Activated CD4-positive, alpha-beta T cell treated with anti-CD3 and anti-CD28 coated beads, Interleukin-10, Interleukin-2, amounts not matched to agents 100 ng/mL and 50 ng/mL, durations not matched to agents 16 hours and 8 hours (primary cell): ENCODE measurements around the gene ALDH1L1.

ENCODE experiments used
- DNase-seq: peaks from one replicate; pipeline ENCODE4 v3.0.0-alpha.2; 2020

Gene ALDH1L1

DNA sequence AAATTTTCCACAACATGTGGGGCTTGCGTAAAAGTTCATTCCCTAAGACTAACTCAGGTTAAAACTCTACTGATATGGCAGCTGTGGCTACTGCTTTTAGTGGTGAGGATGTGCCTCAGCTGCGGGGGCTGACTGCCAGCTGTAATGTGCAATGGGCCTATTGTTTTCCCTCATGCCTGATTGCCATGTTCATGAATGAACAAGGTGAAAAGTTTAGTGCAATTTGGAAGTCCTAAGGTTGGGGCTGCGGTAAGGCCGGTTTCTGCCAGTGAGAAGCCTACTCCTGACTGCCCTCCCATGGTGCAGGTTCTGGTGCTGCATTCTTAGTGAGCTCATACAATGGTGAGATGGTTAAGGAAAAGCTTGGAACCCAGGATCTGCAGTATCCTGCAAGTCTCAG is 10.9 kb upstream of the ALDH1L1 start:
- no peak for DNase-seq

DNA sequence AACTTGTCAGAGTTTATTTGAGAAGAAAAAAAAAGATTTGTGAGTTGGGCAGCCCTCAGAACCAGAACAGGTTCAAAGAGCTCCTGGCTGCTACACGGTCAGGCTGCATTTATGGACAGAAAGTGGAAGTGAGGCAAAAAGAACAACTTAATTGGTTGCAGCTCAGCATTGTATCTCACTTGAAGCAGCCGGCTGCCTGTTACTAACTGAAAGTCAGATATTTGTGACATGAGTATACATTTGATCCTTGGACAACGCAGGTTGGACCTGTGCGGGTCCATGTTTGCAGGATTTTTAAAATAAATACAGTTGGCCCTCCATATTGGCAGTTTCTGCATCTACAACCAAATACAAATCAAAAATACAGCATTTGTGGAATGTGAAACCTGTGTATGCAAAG is 7.5 kb upstream of the ALDH1L1 start:
- DNase-seq, result no peak

DNA sequence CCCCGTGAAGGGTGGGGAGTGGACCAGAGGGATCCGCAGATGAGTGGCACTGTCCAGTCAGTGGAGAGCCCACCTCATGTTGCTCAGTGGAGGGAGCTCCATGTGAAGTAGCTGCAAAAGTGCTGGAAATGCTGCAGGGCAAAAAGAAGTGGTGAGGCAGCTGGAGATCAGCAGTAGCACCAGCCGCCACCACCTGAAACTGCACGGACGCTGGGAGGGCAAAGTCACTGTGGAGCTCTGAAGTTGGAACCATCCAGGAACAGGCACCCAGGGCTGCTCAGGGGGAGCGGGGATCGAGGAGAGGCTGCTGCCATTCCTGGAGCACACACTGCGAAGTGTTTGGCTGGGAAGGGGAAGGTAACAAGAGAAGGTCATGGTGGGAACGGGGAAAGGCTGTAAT is 6.4 kb upstream of the ALDH1L1 start:
- no peak for DNase-seq

DNA sequence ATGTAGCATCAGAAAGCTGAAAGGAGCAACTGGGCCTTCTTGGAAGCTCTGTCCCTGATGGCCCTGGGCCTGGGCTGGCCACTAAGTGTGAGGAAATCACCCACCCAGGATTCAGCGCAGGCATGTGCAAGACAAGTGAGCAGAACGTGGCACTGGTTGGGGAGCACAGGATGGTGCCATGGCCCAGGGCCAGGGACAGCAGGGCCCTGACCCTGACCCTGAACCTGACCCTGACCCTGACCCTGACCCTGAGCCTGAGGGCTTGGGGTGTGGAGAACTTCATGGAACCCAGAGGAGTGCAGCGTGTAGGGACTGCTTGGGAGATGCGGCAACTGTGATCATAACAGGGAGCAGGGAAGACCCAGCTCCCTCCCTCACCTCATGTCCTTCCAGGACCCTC is 5.9 kb upstream of the ALDH1L1 start:
- DNase-seq, result no peak

DNA sequence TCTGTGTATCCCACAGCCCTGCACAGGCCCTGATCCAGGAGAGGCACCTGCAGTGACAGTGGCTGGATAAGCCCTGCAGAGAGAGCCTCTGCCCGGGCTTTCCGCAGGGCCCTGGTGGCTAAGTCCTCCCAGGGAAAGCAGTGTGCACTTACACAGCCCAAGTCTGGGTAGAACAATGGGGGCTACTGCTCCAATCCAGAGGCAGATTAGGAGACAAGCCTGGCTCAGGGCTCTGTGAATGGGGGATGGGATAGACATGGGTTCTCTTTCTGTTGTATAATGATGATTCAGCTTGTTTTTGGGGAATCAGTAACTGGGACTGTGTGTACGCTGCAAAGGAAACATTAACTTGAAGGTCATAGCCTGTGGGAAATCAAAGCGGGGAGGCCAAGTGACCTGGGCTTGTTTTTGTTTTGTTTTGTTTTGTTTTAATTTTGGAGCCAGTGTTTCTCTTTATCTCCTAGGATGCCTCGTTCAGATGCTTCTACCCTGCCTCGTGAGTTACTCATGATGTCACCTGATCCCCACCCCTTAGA is 4.1 kb upstream of the ALDH1L1 start:
- DNase-seq, result no peak

DNA sequence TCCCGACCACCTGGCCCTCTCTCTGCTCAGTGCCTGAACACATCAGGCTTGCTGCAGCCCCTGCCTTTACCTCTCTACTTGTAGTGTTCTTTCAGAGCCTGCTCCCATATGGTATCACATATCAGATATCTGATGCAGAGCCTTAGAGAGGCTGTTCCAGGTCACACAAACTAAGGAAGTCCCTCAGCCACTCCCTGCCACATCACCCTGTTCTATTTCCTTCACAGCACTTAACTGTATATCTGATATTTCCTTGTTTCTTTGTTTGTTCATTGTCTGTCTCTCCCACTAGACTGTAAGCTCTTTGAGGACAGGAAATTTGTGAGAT is 976 bp upstream of the ALDH1L1 start:
- no peak for DNase-seq

DNA sequence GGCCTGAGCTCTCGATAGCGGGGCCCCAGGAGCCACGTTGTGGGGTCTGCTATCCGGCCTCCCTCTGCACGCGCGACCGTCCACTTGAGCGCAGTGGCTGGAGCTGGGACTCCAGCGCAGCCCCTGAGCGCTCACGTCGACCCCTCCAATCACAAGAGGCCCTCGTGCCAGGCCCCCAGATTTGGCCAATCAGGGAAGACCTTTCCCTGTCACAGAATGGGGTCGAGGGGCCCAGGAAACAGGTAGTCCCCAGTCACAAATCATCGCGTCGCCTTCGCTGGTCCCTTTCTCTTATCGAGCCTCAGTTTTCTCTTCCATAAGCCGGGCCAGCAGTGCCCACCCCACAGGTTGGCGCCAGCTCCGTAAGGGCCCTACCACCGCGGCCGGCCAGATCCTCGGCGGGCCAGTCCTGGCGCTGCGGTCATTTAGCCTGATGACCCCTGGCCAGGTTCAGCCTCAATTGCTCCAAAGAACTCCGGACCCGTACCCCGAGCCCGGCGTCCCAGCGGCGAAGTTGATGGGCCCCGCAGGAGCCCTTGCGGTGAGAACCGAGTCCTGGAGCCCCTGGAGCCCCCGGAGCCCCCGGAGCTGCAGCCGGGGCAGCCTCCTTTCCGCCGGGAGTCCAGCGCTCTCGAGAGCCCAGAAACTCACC is 435 bp downstream of the ALDH1L1 start:
- no peak for DNase-seq

DNA sequence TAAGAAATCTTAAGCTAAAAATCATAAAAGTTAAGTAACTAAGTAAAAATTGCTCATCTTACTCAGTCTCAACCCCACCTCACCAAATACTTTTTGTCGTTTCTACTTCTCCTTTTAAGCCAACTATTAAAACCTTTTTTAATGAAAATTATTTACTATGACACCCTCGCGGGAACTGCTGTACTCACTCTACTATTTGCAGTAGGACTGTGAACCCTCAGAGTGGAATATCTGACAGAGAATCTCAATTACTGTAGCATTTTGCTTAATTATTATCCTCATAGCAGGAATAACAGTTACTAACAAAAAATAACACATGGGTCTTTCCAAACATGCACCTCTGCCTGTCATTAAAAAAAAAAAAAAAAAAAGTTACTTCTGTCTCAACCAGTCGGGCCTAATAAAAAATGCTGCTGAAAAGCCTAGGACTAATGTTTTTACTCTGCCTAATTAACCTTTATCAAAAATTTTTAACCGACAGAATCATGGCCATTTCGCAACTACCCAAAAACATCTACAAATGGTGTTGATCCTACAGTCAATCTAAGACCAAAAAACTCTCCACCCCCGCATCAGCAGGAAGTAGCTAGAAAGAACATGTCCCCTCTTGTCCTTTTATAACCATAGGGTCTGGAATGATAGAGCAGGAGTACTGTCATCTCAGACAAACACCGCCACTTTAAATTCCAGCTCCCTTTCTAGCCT is 10.2 kb downstream of the ALDH1L1 start:
- no peak for DNase-seq

DNA sequence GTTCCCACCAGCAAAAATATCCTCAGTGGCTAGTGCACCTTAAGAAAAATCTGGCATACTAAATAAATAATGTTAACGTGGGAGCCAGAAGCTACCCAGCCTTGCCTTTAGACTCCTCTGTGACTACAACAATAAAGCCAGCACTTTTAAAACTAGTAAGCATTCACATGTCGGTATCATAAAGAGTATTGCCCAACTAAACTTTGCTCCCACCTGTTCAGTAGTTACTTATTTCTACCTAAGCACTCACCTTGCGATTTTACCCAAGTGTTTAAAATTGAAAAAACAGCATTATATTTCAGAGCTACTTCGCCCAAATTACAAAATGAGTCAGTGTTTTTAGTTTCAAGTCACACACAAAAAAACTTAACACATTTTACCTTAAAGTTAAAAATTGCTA is 12.8 kb downstream of the ALDH1L1 start:
- no peak for DNase-seq

DNA sequence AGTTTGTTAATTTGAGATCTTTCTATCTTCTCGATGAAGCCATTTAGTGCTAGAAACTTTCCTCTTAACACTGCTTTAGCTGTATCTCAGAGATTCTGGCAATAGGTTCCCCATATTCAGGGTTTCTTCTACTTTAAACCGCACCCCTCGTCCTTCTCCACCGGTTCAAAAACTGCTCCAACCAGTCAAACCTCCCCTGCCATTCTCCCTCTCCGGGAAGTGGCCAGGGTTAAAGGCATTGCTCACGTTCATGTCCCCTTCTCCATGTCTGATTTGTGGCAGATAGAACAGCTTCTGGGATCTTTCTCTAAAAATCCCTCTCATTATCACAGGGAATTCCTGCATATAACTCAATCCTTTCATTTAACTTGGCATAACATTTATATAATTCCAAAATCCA is 14.4 kb downstream of the ALDH1L1 start:
- DNase-seq, result no peak

DNA sequence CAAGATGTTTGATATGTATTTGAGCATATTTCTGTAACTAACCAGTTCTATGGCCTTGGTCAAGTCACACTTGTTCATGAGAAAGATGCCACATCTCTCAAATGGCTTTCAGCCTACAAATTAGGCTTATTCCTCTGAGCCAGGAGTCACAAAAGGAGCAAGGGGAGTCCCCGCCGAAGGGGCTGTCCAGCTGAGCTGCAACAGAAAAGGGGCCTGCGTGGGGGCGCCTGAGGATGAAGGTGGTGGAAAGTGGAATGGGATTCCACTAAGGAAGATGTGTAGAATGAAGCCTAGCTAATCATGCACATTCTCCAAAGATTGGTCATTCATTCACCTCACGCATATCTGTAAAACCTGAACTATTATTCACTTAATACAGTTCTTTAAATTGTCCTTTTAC is 19.1 kb downstream of the ALDH1L1 start:
- no peak for DNase-seq

DNA sequence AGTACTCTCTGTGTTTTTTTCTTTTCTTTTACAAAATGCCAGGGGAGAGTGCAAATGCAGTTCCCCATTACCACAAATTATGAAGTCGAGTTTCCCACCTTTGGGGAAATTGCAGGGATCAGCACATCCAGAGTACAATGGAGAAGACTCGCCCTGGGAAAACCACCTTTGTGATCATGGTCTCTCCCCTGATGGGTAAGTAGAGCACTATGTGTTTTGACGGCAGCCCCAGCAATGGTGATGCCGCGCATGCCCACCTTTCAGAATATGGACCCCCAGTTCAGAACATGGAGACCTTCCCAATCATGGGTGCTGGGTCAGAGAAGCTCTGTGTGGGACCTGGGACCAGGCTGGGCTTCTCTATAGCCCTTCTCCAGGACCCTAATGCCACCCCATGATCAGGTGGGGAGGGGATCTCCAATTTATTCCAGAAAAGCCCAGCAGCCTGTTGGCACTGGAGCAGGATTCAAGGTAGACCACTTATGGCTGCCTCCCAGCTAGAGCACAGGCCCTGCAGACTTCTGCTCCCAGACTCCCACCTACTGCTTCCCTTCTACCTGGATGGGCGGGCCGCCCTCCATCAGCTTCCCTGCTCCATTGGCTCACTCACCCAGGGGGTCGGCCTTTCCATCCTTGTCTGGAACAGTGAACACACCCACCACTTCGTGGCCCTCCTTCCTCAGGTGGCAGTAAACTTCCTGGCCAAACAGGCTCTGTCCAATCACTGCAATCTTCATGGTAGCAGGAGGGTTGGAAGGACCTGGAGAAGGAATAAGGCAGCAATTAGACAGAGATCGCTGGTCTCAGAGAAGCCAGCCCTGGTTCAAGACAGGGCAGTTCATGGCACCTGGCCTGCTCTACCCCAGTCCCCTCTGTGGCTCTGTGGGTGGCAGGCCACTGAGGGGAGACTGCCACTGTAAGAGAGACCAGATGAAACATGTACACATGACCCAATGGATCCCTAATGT is 19.9 kb downstream of the ALDH1L1 start:
- no peak for DNase-seq

DNA sequence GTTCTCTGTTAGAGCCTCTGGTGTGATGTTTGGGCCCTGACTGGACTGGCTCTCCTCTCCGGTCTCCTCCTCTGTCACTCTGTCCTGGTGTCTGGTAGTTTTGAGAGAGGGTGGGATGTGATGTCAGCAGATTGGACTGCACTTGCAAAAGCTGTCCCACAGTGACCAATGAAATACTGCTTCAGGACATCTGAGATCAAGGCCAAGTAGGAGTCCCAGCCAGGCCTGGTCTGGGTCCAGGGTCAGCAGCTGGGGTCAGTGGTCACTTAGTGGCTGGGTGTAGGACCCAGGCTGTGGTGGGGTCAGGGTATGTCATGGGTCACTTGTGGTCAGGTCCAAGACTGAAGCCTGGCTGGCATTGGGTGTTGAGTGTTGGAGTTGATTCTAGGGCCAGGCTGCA is 20.9 kb downstream of the ALDH1L1 start:
- no peak for DNase-seq

DNA sequence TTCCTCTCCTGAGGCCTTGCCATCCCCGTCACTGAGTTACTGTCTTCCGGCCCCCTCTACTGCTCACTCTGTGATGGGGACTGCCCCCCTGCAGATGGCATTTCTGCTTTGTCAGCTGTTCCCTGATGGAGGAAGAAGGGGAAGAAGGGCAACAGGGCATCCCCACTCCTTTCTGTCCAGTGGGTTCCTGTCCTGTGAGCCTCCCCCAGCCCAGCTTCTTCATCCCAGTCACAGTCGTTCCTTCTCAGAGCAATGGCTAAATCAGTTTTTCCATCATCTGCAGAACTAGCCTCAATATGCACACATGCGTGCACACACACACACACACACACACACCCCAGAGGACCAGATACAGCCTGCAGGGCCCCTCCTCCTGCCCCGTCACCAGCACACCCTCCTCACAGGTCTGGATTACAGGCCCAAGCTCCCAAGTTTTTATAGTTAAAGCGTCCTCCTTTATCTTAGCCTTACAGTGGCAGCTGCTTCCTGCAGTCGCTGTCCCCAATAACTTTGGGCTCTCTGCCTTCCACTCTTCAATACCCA is 21.4 kb downstream of the ALDH1L1 start:
- DNase-seq, result no peak

DNA sequence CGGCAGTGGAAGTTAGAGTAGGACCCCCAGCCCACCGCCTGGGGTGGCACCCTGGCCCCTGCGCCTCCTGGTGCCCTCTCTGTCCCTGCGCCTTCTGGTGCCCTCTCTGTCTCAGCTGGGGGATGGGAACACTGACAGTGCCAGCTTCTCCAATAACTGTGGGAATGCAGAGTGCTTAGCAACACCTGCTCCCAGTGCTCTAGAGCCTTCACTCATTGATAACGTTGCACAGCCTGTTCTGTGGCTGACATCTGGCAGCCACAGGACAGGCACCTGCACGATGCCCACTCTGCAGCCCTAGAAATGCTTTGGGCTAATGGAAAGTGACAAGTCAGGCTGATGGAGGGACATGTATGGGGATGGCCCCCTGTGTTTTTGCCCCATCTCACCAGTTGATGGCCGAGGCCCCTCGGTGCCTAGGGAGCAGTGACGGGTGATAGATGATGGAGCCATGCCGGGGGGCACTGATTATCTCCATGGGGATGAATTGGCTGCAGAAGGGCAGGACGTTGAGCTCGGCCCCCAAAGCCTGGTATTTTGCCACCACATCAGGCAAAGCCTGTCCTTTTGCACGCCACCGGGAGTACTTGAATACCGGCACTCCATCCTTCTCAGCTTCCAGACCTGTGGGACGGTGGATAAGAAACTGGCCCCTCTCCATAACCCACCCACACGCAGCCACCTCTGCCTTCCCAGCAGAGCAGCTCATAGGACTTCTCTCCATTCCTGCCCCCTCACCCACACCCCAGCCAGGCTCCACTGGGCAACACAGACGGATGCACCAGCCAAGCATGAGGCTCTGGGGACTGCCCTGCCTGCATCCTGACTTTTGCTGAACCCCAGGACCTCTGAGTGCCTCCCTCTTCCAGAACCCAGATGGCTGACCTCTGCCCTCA is 22.1 kb downstream of the ALDH1L1 start:
- no peak for DNase-seq

DNA sequence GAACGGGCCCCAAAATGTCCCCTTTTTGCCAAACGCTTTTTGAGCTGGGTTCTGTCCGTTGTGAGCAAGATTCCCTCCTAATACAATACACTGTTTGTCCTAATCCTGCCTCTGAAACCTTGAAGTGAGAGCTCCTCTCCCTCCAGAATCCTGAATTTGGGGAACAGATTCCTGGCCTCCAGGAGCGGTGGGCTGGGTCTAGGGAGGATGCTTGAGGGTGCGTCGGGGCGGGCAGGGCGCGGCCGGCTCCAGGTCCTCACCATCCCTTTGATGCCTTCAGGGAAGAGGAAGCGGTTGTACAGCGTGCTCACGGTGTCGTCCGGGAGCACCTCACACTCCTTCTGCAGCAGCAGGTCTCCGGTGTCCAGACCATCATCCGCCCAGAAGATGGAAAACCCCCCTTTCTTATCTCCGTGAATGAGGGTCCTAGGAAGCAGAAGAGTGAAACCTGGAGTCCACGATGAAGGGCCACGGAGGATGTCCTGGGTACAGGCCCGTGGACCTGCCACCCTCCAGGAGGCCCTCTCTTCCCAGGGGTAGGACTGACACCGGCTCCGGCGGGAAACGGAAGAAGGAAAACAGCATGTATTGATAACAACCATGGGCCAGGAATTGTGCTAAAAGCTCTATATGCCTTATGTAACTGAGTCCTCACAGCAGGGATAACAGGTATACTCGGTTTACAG is 23.2 kb downstream of the ALDH1L1 start:
- DNase-seq, result no peak

DNA sequence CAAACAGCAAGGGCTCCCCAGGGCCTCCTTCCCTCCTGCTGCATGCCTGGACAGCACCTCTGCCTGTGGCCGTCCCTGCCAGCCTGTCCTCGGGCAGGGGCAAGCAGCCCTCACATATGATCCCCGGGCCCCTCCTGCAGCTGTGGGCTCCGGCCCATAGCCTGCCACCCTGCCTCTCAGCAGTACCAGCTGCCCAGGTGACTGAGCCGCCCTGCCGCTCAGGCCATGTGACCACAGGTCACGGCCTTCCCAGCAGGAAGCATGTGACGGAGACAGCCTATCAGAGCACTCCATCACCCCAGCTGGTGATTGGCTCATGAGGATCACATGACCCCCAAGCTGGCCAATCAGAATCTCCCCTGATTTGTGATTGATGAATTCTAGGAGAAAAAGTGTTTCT is 23.9 kb downstream of the ALDH1L1 start:
- no peak for DNase-seq

DNA sequence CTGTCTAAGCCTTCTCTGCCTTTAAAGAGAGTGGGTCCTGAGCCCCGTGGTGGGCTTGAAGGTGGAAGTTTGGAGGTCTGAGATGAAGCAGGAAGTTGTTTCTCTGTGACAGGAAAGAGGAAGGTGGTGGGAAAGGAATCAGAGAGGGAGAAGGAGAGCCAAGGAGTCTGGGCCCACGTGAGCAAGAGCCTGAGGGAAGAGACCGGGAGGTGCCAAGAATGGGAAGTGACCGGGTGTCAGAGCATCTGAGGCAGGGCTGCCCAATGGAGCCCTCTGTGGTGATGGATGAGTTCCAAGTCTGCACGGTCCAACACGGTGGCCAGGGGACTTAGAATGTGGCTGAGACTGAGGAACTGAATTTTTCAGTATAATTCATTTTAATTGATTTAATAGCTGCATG is 24.6 kb downstream of the ALDH1L1 start:
- DNase-seq, result no peak

DNA sequence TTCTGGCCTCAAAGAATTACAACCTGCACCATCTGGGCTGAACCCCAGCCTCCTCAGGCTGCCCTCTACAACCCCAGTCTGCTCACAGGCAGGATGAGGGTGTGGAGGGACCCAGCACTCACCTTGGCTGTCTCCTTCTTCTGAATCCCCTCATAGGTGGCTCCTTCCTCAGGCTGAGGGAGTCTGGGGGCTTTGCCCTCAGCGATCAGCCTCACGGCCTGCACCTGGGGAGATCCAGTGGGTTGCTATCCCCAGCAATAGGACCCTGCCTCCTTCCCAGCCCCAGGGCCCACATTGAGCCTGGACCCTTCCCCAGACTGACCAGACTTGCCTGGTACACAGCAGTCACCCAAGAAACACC is 25.1 kb downstream of the ALDH1L1 start:
- no peak for DNase-seq

DNA sequence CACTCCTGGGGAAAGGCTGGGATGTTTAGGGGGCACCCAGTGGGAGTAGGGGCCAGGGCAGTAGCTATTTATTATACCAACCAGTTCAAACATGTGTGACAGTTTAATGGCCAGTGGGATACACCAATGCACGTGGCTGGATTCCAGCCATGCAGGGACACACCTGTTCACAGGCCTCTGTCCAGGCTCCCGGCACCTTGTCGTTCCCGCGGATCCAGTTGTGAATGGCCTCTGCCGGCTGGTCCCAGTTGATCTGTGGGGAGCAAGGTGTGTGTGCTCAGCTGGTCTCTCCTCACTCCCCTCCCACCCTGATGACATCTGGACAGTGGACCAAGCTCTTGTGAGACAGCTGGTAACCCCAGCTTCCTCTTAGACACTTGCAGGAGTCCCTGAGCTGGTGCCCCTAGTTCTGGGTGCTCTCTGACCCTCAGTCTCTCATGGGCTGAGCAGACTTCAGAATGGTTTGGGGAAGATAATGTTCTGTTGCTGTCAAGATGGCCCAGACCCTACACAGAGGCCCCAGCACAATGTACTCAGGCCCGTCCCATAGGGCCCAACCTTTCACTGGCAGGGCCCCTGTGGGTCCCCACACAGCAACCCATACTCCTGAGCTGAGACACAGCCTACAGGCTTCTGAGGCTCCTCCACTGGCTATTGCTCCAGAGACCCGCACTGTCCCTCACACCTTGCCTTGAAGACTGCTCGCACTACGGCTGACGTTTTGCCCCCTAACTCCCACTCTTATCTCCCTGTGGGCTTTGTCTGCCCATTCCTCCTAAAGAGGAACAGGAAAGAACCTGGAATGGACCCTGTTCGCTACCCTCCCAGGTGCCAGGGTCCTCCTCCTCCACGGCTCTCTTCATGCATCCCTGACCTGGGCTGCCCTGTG is 25.8 kb downstream of the ALDH1L1 start:
- DNase-seq, result no peak
